OCI-LY3 (cell line): Measurements from ENCODE around the gene DOCK11.

Source experiments
- CTCF ChIP-seq: fragments of 200-600, 300-600 bp; sonication (generic); IDR thresholded peaks from 2 replicates; pipeline ENCODE4 v1.5.1; 2014; ENCODE audit warnings: antibody characterized with exemption, low read length, low read depth
- EZH2phosphoT487 ChIP-seq: fragments of 200-600 bp; shearing (Covaris generic); IDR thresholded peaks from 2 replicates; pipeline ENCODE4 v1.6.1; 2018; ENCODE audit warnings: antibody characterized with exemption, mixed run types, low read depth

GRCh38 chrX:118726396-118726795 lies 230.8 kb downstream of the DOCK11 start:
- TF ChIP-seq CTCF, result no peak
- no peak for TF ChIP-seq EZH2phosphoT487
